ENCODE measurements around the gene HCN2. TPM values are rescaled to one million over a fixed set of nuclear protein-coding genes. Genes with fewer than 3 reads are reported as not detected.

Gene HCN2
- total RNA-seq, 1 donor from 2014 or later = 0.84 TPM

GRCh38 chr19:585551-586110 is 4.0 kb upstream of the HCN2 start:
- TF ChIP-seq CTCF (conservative IDR thresholded peaks at IDR 0.05) = no peak
- no peak for DNase-seq (ENCODE audit: low read depth, low spot score)
- H3K27me3 Mint-ChIP-seq (ENCODE audit: low read depth) = peaks cover 40% of the 10 kb centered on the region
- peak overlapping the region; percentile 62 for H3K4me3 Mint-ChIP-seq
- no peaks in the 10 kb centered on the region for H3K36me3 Mint-ChIP-seq (ENCODE audit: low read depth)
- H3K27ac Mint-ChIP-seq (ENCODE audit: unreplicated experiment) = no peak overlapping the region
- H3K9me3 Mint-ChIP-seq = no peaks in the 10 kb centered on the region
- peaks cover 8% of the 10 kb centered on the region for H3K4me1 Mint-ChIP-seq

DNA sequence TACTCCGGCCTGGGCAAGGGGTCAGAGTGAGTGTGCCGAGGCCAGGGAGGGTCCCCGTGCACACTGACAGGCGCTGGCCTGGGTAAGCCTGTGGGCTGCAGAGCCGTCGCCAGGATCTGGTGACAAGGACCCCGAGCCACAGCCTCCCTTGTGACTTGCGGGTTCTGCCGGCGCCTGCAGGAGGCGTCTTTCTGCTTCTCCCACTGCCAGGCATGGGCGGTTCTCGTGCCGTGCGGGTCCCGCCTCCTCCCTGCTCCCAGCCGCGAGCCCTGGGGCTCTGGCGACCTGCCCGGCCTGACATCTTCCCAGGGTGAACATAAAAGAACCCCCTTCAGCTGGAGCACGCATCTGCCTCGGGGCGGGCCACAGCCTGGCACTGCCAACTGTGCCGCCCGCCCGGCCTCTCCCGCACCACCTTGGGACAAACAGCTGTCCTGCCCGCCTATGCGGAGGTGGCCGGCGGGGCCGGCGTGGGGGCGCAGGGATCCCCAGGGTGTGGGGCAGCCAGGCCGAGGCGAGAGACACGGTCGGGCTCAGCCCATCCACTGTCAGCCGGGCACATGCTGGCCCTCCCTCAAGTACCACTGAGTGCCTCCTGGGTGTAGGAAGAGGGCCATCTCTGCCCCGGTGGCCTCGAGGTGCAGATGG is 1.5 kb upstream of the HCN2 start:
- no peaks in the 10 kb centered on the region for H3K9me3 Mint-ChIP-seq
- peak; percentile 65 for DNase-seq (ENCODE audit: low read depth, low spot score)
- H3K4me1 Mint-ChIP-seq = peaks cover 8% of the 10 kb centered on the region
- peak; percentile 62 for TF ChIP-seq CTCF (conservative IDR thresholded peaks at IDR 0.05)
- no peak overlapping the region for H3K27ac Mint-ChIP-seq (ENCODE audit: unreplicated experiment)
- peaks cover 62% of the 10 kb centered on the region for H3K27me3 Mint-ChIP-seq (ENCODE audit: low read depth)
- H3K36me3 Mint-ChIP-seq (ENCODE audit: low read depth) = no peaks in the 10 kb centered on the region
- peak overlapping the region; percentile 78 for H3K4me3 Mint-ChIP-seq

- Mint-ChIP-seq H3K9me3 (no peaks in the 10 kb centered on the region), H3K36me3 (ENCODE audit: low read depth) (no peaks in the 10 kb centered on the region), H3K27me3 (ENCODE audit: low read depth) (peaks cover 66% of the 10 kb centered on the region), H3K4me1 (peaks cover 4% of the 10 kb centered on the region), H3K4me3 (peak overlapping the region; percentile 62), H3K27ac (ENCODE audit: unreplicated experiment) (no peak overlapping the region)
- DNase-seq (ENCODE audit: low read depth, low spot score) = no peak
- no peak for TF ChIP-seq CTCF (conservative IDR thresholded peaks at IDR 0.05)
Observed at GRCh38 chr19:588741-589692, 664 bp upstream of the HCN2 start.

GRCh38 chr19:590396-590745 is 690 bp downstream of the HCN2 start:
- H3K27me3 Mint-ChIP-seq (ENCODE audit: low read depth) = peaks cover 67% of the 10 kb centered on the region

DNA sequence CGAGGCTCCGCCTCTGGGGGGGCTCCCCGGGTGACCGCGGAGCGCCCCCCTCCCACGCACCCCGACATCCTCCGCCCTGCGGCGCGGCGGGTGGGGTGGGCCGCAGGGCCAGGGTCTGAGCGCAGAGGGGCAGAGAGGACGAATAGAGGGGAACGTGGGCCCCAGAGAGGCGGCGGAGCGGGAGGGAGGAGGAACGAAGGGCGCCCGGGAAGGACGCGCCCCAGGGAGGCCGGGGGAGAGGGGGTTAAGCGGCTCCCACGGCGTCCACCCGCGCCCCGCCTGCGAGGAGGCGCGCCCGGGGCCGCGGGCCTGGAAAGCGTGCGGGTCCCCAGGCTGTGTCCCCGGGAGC is 1.0 kb downstream of the HCN2 start:
- DNase-seq (ENCODE audit: low read depth, low spot score) = no peak
- no peaks in the 10 kb centered on the region for H3K4me1 Mint-ChIP-seq
- H3K27ac Mint-ChIP-seq (ENCODE audit: unreplicated experiment) = no peak overlapping the region
- no peaks in the 10 kb centered on the region for H3K36me3 Mint-ChIP-seq (ENCODE audit: low read depth)
- no peak overlapping the region for H3K4me3 Mint-ChIP-seq
- no peak for TF ChIP-seq CTCF (conservative IDR thresholded peaks at IDR 0.05)
- no peaks in the 10 kb centered on the region for H3K9me3 Mint-ChIP-seq
- peaks cover 66% of the 10 kb centered on the region for H3K27me3 Mint-ChIP-seq (ENCODE audit: low read depth)

More at GRCh38 chr19:590396-590745, 690 bp downstream of the HCN2 start:
- H3K9me3 Mint-ChIP-seq = no peaks in the 10 kb centered on the region
- DNase-seq (ENCODE audit: low read depth, low spot score) = no peak
- H3K27ac Mint-ChIP-seq (ENCODE audit: unreplicated experiment) = no peak overlapping the region
- no peak overlapping the region for H3K4me3 Mint-ChIP-seq
- no peaks in the 10 kb centered on the region for H3K4me1 Mint-ChIP-seq
- H3K36me3 Mint-ChIP-seq (ENCODE audit: low read depth) = no peaks in the 10 kb centered on the region
- TF ChIP-seq CTCF (conservative IDR thresholded peaks at IDR 0.05) = no peak

All from neural crest cell (in vitro differentiated cells).